HepG2 (cell line): ENCODE measurements around the gene ZFX. TPM values are rescaled to one million over a fixed set of nuclear protein-coding genes. Genes with fewer than 3 reads are reported as not detected.

Experiments
- BRD4 ChIP-seq: sonication (generic); formaldehyde crosslinking; IDR thresholded peaks from 2 replicates; pipeline ENCODE4 v1.4.0; 2020; ENCODE audit warnings: missing genetic modification reagents
- JUN ChIP-seq: sonication (generic); formaldehyde crosslinking; IDR thresholded peaks from 2 replicates; pipeline ENCODE4 v1.4.0; 2020; ENCODE audit warnings: mild to moderate bottlenecking, missing genetic modification reagents
- MEIS1 ChIP-seq: sonication (generic); formaldehyde crosslinking; IDR thresholded peaks from 2 replicates; pipeline ENCODE4 v1.9.0; 2021; ENCODE audit warnings: mild to moderate bottlenecking, missing genetic modification reagents, moderate library complexity, borderline replicate concordance
- NFE2L2 ChIP-seq: fragments of 150-350 bp; IDR thresholded peaks from 2 replicates; pipeline ENCODE4 v1.6.1; 2014; ENCODE audit warnings: low read length
- SOX13 ChIP-seq, 3 experiments: fragments of 450-650 bp in 1 of 3; sonication (generic) in 1 of 3; formaldehyde crosslinking in 1 of 3; IDR thresholded peaks in 2 of 3; conservative IDR thresholded peaks in 1 of 3; 2 replicates each; pipeline versions ENCODE4 v1.5.0 to v1.6.1; 2016 to 2020; ENCODE audit warnings: antibody characterized with exemption in 1 of 3, mild to moderate bottlenecking in 1 of 3, missing compliant biosample characterization in 1 of 3, missing genetic modification reagents in 1 of 3, moderate library complexity in 1 of 3
- ZSCAN21 ChIP-seq: sonication (generic); formaldehyde crosslinking; IDR thresholded peaks from 2 replicates; pipeline ENCODE4 v1.8.0; 2022; ENCODE audit warnings: mild to moderate bottlenecking, missing genetic modification reagents, moderate library complexity, borderline replicate concordance
- polyA plus RNA-seq, 8 experiments: library from polyadenylated mRNA; depleted of rRNA in 3 of 8; stranded (reverse) in 7 of 8; unstranded in 1 of 8; fragments of >200 nt; fragmentation: Illumina TruSeq in 4 of 8; extraction: Trizol in 4 of 8; gene quantifications; 2 replicates each; pipeline versions ENCODE4 v1.2.1 to v1.2.3, GENCODE V29; 2011 to 2016; ENCODE audit warnings: low read depth in 4 of 8, missing spikeins in 1 of 8, mixed read lengths in 1 of 8; ENCODE audit not compliant: insufficient read depth in 1 of 8
- total RNA-seq, 5 experiments: library from RNA; depleted of rRNA; stranded (reverse); fragments of >200 nt; fragmentation: Illumina TruSeq; extraction: Trizol; gene quantifications; 2 replicates each; pipeline ENCODE4 v1.2.3, GENCODE V29; 2016; ENCODE audit warnings: low read depth in 1 of 5
- TF ChIP-seq, protein P1 (sequence below): sonication (generic); formaldehyde crosslinking; IDR thresholded peaks from 2 replicates; pipeline ENCODE4 v1.4.0; 2020; ENCODE audit warnings: missing genetic modification reagents
- TF ChIP-seq, protein P2 (sequence below): sonication (generic); formaldehyde crosslinking; IDR thresholded peaks from 2 replicates; pipeline ENCODE4 v1.5.0; 2020; ENCODE audit warnings: missing genetic modification reagents, mild to moderate bottlenecking, borderline replicate concordance
- TF ChIP-seq, protein P3 (sequence below): sonication (generic); formaldehyde crosslinking; IDR thresholded peaks from 2 replicates; pipeline ENCODE4 v1.5.1; 2020; ENCODE audit warnings: mild to moderate bottlenecking, moderate library complexity, missing genetic modification reagents
- TF ChIP-seq, protein P4 (sequence below): sonication (generic); formaldehyde crosslinking; IDR thresholded peaks from 2 replicates; pipeline ENCODE4 v1.4.0; 2020; ENCODE audit warnings: missing genetic modification reagents
- TF ChIP-seq, protein P5 (sequence below): IDR thresholded peaks from 2 replicates; pipeline ENCODE4 v1.6.1; 2016; ENCODE audit warnings: missing compliant biosample characterization, missing genetic modification reagents, borderline replicate concordance
- TF ChIP-seq, protein P6 (sequence below): sonication (generic); formaldehyde crosslinking; IDR thresholded peaks from 2 replicates; pipeline ENCODE4 v1.4.0; 2020; ENCODE audit warnings: mild to moderate bottlenecking, missing genetic modification reagents

ZFX gene
- total and polyA plus RNA-seq, 2 of the 13 experiments (the other 11 are each of a cell fraction or from before 2014, with no cell fraction given), result 13.8 to 37.3 TPM

DNA sequence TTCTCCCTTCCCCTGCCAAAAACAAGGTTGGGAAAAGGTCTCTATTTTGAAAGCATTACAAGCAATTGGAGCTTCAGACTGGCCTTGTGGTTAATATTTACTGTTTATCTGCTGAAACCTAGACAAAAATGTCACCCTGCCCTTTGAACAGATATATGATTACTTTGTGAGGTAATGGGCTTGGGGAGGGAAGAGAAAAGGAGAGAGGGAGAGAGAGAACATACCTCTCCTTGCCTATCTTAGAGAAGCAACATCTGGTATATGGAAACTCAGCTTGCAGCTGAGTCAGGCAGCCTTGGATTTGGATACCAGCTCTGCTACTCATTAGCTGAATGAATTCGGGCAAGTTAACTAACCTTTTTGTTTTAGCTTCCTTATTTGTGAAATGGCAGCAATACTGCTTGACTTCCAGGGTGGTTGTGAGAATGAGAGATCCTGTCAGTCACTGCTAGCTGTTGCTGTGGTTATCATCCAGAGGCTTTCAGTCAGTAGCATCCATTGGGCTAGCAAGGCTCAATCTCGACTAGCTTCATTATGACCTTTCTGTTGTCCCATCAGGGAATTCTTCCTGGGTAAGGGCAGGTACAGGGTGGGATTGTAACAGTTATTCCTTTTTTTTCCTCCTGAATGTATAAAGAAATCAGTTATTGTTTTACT lies 41.1 kb downstream of the ZFX start (continued):
- no peak for TF ChIP-seq MEIS1
- TF ChIP-seq, protein P1, sequence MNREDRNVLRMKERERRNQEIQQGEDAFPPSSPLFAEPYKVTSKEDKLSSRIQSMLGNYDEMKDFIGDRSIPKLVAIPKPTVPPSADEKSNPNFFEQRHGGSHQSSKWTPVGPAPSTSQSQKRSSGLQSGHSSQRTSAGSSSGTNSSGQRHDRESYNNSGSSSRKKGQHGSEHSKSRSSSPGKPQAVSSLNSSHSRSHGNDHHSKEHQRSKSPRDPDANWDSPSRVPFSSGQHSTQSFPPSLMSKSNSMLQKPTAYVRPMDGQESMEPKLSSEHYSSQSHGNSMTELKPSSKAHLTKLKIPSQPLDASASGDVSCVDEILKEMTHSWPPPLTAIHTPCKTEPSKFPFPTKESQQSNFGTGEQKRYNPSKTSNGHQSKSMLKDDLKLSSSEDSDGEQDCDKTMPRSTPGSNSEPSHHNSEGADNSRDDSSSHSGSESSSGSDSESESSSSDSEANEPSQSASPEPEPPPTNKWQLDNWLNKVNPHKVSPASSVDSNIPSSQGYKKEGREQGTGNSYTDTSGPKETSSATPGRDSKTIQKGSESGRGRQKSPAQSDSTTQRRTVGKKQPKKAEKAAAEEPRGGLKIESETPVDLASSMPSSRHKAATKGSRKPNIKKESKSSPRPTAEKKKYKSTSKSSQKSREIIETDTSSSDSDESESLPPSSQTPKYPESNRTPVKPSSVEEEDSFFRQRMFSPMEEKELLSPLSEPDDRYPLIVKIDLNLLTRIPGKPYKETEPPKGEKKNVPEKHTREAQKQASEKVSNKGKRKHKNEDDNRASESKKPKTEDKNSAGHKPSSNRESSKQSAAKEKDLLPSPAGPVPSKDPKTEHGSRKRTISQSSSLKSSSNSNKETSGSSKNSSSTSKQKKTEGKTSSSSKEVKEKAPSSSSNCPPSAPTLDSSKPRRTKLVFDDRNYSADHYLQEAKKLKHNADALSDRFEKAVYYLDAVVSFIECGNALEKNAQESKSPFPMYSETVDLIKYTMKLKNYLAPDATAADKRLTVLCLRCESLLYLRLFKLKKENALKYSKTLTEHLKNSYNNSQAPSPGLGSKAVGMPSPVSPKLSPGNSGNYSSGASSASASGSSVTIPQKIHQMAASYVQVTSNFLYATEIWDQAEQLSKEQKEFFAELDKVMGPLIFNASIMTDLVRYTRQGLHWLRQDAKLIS, result 0 out of 2 replicates have a peak, but pooled peaks have one; percentile 28
- no peak for TF ChIP-seq NFE2L2
- TF ChIP-seq, protein P2, sequence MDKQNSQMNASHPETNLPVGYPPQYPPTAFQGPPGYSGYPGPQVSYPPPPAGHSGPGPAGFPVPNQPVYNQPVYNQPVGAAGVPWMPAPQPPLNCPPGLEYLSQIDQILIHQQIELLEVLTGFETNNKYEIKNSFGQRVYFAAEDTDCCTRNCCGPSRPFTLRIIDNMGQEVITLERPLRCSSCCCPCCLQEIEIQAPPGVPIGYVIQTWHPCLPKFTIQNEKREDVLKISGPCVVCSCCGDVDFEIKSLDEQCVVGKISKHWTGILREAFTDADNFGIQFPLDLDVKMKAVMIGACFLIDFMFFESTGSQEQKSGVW (CRISPR knock-in tag), result no peak
- TF ChIP-seq, protein P3, sequence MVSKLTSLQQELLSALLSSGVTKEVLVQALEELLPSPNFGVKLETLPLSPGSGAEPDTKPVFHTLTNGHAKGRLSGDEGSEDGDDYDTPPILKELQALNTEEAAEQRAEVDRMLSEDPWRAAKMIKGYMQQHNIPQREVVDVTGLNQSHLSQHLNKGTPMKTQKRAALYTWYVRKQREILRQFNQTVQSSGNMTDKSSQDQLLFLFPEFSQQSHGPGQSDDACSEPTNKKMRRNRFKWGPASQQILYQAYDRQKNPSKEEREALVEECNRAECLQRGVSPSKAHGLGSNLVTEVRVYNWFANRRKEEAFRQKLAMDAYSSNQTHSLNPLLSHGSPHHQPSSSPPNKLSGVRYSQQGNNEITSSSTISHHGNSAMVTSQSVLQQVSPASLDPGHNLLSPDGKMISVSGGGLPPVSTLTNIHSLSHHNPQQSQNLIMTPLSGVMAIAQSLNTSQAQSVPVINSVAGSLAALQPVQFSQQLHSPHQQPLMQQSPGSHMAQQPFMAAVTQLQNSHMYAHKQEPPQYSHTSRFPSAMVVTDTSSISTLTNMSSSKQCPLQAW (CRISPR knock-in tag), result peak; percentile 75; the same call in 1 of the 2 replicates
- TF ChIP-seq JUN, result peak; percentile 93
- 0 out of 2 replicates have a peak, but pooled peaks have one; percentile 16 for TF ChIP-seq SOX13 (IDR thresholded peaks at IDR 0.05)
- peak in 1 of 2 experiments; percentile 86; a peak in 2 of 4 replicates for TF ChIP-seq SOX13 (CRISPR knock-in tag; conservative IDR thresholded peaks at IDR 0.05 in 1 of 2, IDR thresholded peaks at IDR 0.05 in 1 of 2)
- TF ChIP-seq, protein P4, sequence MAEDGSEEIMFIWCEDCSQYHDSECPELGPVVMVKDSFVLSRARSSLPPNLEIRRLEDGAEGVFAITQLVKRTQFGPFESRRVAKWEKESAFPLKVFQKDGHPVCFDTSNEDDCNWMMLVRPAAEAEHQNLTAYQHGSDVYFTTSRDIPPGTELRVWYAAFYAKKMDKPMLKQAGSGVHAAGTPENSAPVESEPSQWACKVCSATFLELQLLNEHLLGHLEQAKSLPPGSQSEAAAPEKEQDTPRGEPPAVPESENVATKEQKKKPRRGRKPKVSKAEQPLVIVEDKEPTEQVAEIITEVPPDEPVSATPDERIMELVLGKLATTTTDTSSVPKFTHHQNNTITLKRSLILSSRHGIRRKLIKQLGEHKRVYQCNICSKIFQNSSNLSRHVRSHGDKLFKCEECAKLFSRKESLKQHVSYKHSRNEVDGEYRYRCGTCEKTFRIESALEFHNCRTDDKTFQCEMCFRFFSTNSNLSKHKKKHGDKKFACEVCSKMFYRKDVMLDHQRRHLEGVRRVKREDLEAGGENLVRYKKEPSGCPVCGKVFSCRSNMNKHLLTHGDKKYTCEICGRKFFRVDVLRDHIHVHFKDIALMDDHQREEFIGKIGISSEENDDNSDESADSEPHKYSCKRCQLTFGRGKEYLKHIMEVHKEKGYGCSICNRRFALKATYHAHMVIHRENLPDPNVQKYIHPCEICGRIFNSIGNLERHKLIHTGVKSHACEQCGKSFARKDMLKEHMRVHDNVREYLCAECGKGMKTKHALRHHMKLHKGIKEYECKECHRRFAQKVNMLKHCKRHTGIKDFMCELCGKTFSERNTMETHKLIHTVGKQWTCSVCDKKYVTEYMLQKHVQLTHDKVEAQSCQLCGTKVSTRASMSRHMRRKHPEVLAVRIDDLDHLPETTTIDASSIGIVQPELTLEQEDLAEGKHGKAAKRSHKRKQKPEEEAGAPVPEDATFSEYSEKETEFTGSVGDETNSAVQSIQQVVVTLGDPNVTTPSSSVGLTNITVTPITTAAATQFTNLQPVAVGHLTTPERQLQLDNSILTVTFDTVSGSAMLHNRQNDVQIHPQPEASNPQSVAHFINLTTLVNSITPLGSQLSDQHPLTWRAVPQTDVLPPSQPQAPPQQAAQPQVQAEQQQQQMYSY (CRISPR knock-in tag), result no peak
- TF ChIP-seq BRD4 (CRISPR knock-in tag), result 0 out of 2 replicates have a peak, but pooled peaks have one; percentile 29
- TF ChIP-seq, protein P5, sequence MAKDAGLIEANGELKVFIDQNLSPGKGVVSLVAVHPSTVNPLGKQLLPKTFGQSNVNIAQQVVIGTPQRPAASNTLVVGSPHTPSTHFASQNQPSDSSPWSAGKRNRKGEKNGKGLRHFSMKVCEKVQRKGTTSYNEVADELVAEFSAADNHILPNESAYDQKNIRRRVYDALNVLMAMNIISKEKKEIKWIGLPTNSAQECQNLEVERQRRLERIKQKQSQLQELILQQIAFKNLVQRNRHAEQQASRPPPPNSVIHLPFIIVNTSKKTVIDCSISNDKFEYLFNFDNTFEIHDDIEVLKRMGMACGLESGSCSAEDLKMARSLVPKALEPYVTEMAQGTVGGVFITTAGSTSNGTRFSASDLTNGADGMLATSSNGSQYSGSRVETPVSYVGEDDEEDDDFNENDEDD, result 0 out of 2 replicates have a peak, but pooled peaks have one; percentile 17
- TF ChIP-seq ZSCAN21 (CRISPR knock-in tag), result no peak
- TF ChIP-seq, protein P6, sequence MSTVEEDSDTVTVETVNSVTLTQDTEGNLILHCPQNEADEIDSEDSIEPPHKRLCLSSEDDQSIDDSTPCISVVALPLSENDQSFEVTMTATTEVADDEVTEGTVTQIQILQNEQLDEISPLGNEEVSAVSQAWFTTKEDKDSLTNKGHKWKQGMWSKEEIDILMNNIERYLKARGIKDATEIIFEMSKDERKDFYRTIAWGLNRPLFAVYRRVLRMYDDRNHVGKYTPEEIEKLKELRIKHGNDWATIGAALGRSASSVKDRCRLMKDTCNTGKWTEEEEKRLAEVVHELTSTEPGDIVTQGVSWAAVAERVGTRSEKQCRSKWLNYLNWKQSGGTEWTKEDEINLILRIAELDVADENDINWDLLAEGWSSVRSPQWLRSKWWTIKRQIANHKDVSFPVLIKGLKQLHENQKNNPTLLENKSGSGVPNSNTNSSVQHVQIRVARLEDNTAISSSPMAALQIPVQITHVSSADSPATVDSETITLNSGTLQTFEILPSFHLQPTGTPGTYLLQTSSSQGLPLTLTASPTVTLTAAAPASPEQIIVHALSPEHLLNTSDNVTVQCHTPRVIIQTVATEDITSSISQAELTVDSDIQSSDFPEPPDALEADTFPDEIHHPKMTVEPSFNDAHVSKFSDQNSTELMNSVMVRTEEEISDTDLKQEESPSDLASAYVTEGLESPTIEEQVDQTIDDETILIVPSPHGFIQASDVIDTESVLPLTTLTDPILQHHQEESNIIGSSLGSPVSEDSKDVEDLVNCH, result no peak
